Keratinocyte (primary cell): Measurements from ENCODE around the gene C6orf15. TPM values are rescaled to one million over a fixed set of nuclear protein-coding genes. Genes with fewer than 3 reads are reported as not detected.

Experiments used
- DNase-seq: peaks from one replicate; pipeline ENCODE4 v3.0.0-alpha.2; 2011; ENCODE audit warnings: low read depth, missing footprints, low spot score
- FAIRE-seq: peaks from 2 replicates; lab custom pipeline; 2011; peaks lifted over from hg19 to GRCh38; lab: Jason Lieb, UNC
- H2AFZ ChIP-seq: 2 replicates; pipeline ENCODE4 v1.6.0; 2012; ENCODE audit warnings: low read length, control low read depth, inconsistent platforms; ENCODE audit not compliant: control insufficient read depth
- H3K27ac ChIP-seq: 2 replicates; pipeline ENCODE4 v1.5.1; 2011; ENCODE audit warnings: low read length; ENCODE audit not compliant: control insufficient read depth, insufficient read depth
- H3K27me3 ChIP-seq: 3 replicates; pipeline ENCODE4 v1.6.0; 2011; ENCODE audit warnings: low read length; ENCODE audit not compliant: control insufficient read depth, insufficient read depth; ENCODE audit errors: extremely low read depth
- H3K36me3 ChIP-seq, 2 experiments: 2 replicates in 1 of 2; 3 replicates in 1 of 2; pipeline ENCODE4 v1.5.1; 2011; ENCODE audit warnings: low read length in 2 of 2, mild to moderate bottlenecking in 1 of 2; ENCODE audit not compliant: control insufficient read depth in 2 of 2, insufficient read depth in 2 of 2; ENCODE audit errors: extremely low read depth in 1 of 2
- H3K4me1 ChIP-seq: 3 replicates; pipeline ENCODE4 v1.5.1; 2011; ENCODE audit warnings: low read length; ENCODE audit not compliant: control insufficient read depth, insufficient read depth; ENCODE audit errors: extremely low read depth
- H3K4me2 ChIP-seq: 3 replicates; pipeline ENCODE4 v1.6.0; 2011; ENCODE audit warnings: low read depth, low read length; ENCODE audit not compliant: control insufficient read depth, insufficient read depth; ENCODE audit errors: extremely low read depth
- H3K4me3 ChIP-seq, 3 experiments: fragments of 200-600 bp in 1 of 3; sonication (generic) in 1 of 3; 2 replicates in 2 of 3; 3 replicates in 1 of 3; pipeline ENCODE4 v1.5.1; 2011 to 2016; ENCODE audit warnings: low read length in 3 of 3, mild to moderate bottlenecking in 3 of 3, control low read depth in 2 of 3, inconsistent platforms in 1 of 3, low read depth in 1 of 3, mixed read lengths in 1 of 3, mixed run types in 1 of 3, moderate library complexity in 1 of 3; ENCODE audit not compliant: control insufficient read depth in 2 of 3, insufficient read depth in 2 of 3; ENCODE audit errors: extremely low read depth in 1 of 3
- H3K79me2 ChIP-seq: 2 replicates; pipeline ENCODE4 v1.6.0; 2012; ENCODE audit warnings: low read length; ENCODE audit not compliant: control insufficient read depth, insufficient read depth
- H3K9ac ChIP-seq: 3 replicates; pipeline ENCODE4 v1.6.0; 2011; ENCODE audit warnings: low read length; ENCODE audit not compliant: control insufficient read depth, insufficient read depth; ENCODE audit errors: extremely low read depth
- H3K9me1 ChIP-seq: 3 replicates; pipeline ENCODE4 v1.6.0; 2011; ENCODE audit warnings: low read length; ENCODE audit not compliant: control insufficient read depth, insufficient read depth; ENCODE audit errors: extremely low read depth
- H3K9me3 ChIP-seq: 2 replicates; pipeline ENCODE4 v1.5.1; 2012; ENCODE audit warnings: low read depth, low read length; ENCODE audit not compliant: control insufficient read depth
- H4K20me1 ChIP-seq: 3 replicates; pipeline ENCODE4 v1.6.0; 2011; ENCODE audit warnings: low read length; ENCODE audit not compliant: control insufficient read depth, insufficient read depth; ENCODE audit errors: extremely low read depth
- CTCF ChIP-seq, 3 experiments: IDR thresholded peaks in 1 of 3; conservative IDR thresholded peaks in 1 of 3; optimal IDR thresholded peaks in 1 of 3; 2 replicates in 2 of 3; 3 replicates in 1 of 3; pipeline versions ENCODE3 to v1.5.1; 2011; ENCODE audit warnings: low read length in 3 of 3, mild to moderate bottlenecking in 3 of 3, moderate library complexity in 2 of 3, control low read depth in 1 of 3, inconsistent platforms in 1 of 3; ENCODE audit not compliant: insufficient read depth in 2 of 3; ENCODE audit errors: extremely low read depth in 1 of 3
- EZH2 ChIP-seq: IDR thresholded peaks from one replicate; pipeline ENCODE4 v1.6.1; 2012; ENCODE audit warnings: inconsistent platforms, mild to moderate bottlenecking, low read length, moderate library complexity
- dilution Hi-C: fragments of 300-500 bp; cut with MboI; formaldehyde crosslinking; loops from one replicate; pipeline ENCODE4 v1.7.0; 2020; ENCODE audit warnings: low sequenced_read_pairs; ENCODE audit not compliant: extremely low pct_ligation_motif_present
- polyA plus RNA-seq, 5 experiments: library from polyadenylated mRNA; depleted of rRNA in 3 of 5; stranded (reverse) in 3 of 5; stranded (forward) in 1 of 5; unstranded in 1 of 5; fragments of >200 nt; gene quantifications; 1 replicate in 1 of 5; 2 replicates in 3 of 5; 3 replicates in 1 of 5; pipeline versions ENCODE4 v1.2.1 to v1.2.3, GENCODE V29; 2011 to 2012; ENCODE audit warnings: missing spikeins in 2 of 5, low read depth in 1 of 5, low replicate concordance in 1 of 5

The C6orf15 gene
- polyA plus RNA-seq, 1 donor (not counting 4 experiments of a cell fraction or from before 2014, with no cell fraction given) = 0.08 TPM

GRCh38 chr6:31083742-31084354, 28.5 kb downstream of the C6orf15 start:
- H2AFZ ChIP-seq = no peak overlapping the region
- dilution Hi-C loops = no loop called here
- peaks cover 24% of the 10 kb centered on the region for H3K4me1 ChIP-seq
- H3K27ac ChIP-seq = no peak overlapping the region
- no peaks in the 10 kb centered on the region for H3K36me3 ChIP-seq
- no peak overlapping the region for H3K4me2 ChIP-seq
- H3K79me2 ChIP-seq = no peaks in the 10 kb centered on the region
- DNase-seq (no peak), FAIRE-seq (no peak)
- no peak overlapping the region for H3K4me3 ChIP-seq
- H4K20me1 ChIP-seq = no peaks in the 10 kb centered on the region
- H3K27me3 ChIP-seq = no peaks in the 10 kb centered on the region
- no peak overlapping the region for H3K9ac ChIP-seq
- peak; percentile 39 to 58 (median 51) for TF ChIP-seq CTCF (optimal IDR thresholded peaks at IDR 0.05 in 1 of 3, IDR thresholded peaks at IDR 0.05 in 1 of 3, conservative IDR thresholded peaks at IDR 0.05 in 1 of 3; ENCODE audit: extremely low read depth in 1 of 3, insufficient read depth in 2 of 3, low read length in 3 of 3)
- TF ChIP-seq EZH2 = no peak
- H3K9me1 ChIP-seq = no peaks in the 10 kb centered on the region
- no peaks in the 10 kb centered on the region for H3K9me3 ChIP-seq

GRCh38 chr6:31081872-31082271, 30.5 kb downstream of the C6orf15 start:
- no peak overlapping the region for H3K9ac ChIP-seq
- no peak for DNase-seq
- no peaks in the 10 kb centered on the region for H3K9me1 ChIP-seq
- TF ChIP-seq CTCF (optimal IDR thresholded peaks at IDR 0.05 in 1 of 3, IDR thresholded peaks at IDR 0.05 in 1 of 3, conservative IDR thresholded peaks at IDR 0.05 in 1 of 3; ENCODE audit: extremely low read depth in 1 of 3, insufficient read depth in 2 of 3, low read length in 3 of 3) = no peak
- TF ChIP-seq EZH2 = no peak
- H3K79me2 ChIP-seq = no peaks in the 10 kb centered on the region
- H3K9me3 ChIP-seq = no peaks in the 10 kb centered on the region
- peak overlapping the region; percentile 60 for H2AFZ ChIP-seq
- peak overlapping the region; percentile 58 for H3K4me2 ChIP-seq
- no peaks in the 10 kb centered on the region for H3K27me3 ChIP-seq
- H3K4me1 ChIP-seq = peaks cover 17% of the 10 kb centered on the region
- dilution Hi-C loops = no loop called here
- H3K27ac ChIP-seq = no peak overlapping the region
- no peaks in the 10 kb centered on the region for H4K20me1 ChIP-seq
- FAIRE-seq = no peak
- no peak overlapping the region for H3K4me3 ChIP-seq
- no peaks in the 10 kb centered on the region for H3K36me3 ChIP-seq
